OCI-LY7 (cell line): ENCODE results near the gene SOX2. TPM values are rescaled to one million over a fixed set of nuclear protein-coding genes. Genes with fewer than 3 reads are reported as not detected.

Experiments used
- BruUV-seq: library from RNA; stranded (reverse); fragments of 400-500 nt; replicated peaks from 2 replicates; lab custom pipeline; 2021; lab: Mats Ljungman, UMichigan
- CTCF ChIA-PET: fragments of 300-600 bp; sonication (Branson Sonifier 250); formaldehyde crosslinking; loops from one replicate; lab custom pipeline; 2022; ENCODE audit warnings: antibody characterized with exemption; ENCODE audit not compliant: unreplicated experiment; lab: Charles Lee
- POLR2A ChIA-PET: fragments of 300-600 bp; sonication (Branson Sonifier 250); formaldehyde crosslinking; loops from one replicate; lab custom pipeline; 2022; ENCODE audit warnings: antibody characterized with exemption; lab: Charles Lee
- DNase-seq: peaks from one replicate; pipeline ENCODE4 v3.0.0-alpha.2; 2015; ENCODE audit warnings: low spot score
- H2AFZ ChIP-seq: fragments of 200-600 bp; sonication (generic), shearing (Covaris generic); 2 replicates; pipeline ENCODE4 v1.6.1; 2014; ENCODE audit warnings: mild to moderate bottlenecking, antibody characterized with exemption, low read length, moderate library complexity
- H3K27ac ChIP-seq: fragments of 200-600 bp; sonication (generic); 2 replicates; pipeline ENCODE4 v1.5.1; 2014; ENCODE audit warnings: mixed run types, low read depth, mild to moderate bottlenecking, moderate library complexity, low read length, inconsistent platforms; ENCODE audit not compliant: poor library complexity, severe bottlenecking
- H3K36me3 ChIP-seq: fragments of 200-600 bp; sonication (generic); 2 replicates; pipeline ENCODE4 v1.6.1; 2014; ENCODE audit warnings: mild to moderate bottlenecking, antibody characterized with exemption, low read length, moderate library complexity, mixed read lengths; ENCODE audit not compliant: insufficient read depth
- H3K4me1 ChIP-seq: fragments of 200-600 bp; sonication (generic); 2 replicates; pipeline ENCODE4 v1.5.1; 2014; ENCODE audit warnings: mild to moderate bottlenecking, low read length; ENCODE audit not compliant: insufficient read depth, poor library complexity, severe bottlenecking
- H3K4me2 ChIP-seq: fragments of 200-600 bp; sonication (generic); 2 replicates; pipeline ENCODE4 v1.6.1; 2014; ENCODE audit warnings: mild to moderate bottlenecking, low read length
- H3K4me3 ChIP-seq: fragments of 200-600 bp; sonication (generic); 2 replicates; pipeline ENCODE4 v1.5.1; 2014; ENCODE audit warnings: mild to moderate bottlenecking, low read depth, low read length; ENCODE audit not compliant: poor library complexity, severe bottlenecking
- H3K79me2 ChIP-seq: fragments of 200-600 bp; sonication (generic); 2 replicates; pipeline ENCODE4 v1.6.1; 2016; ENCODE audit warnings: low read depth, mild to moderate bottlenecking, low read length, moderate library complexity, mixed read lengths; ENCODE audit not compliant: insufficient read depth
- H3K9me2 ChIP-seq: fragments of 200-600 bp; sonication (generic); 2 replicates; pipeline ENCODE4 v1.6.1; 2016; ENCODE audit warnings: mild to moderate bottlenecking, low read length, mixed read lengths; ENCODE audit not compliant: insufficient read depth
- H3K9me3 ChIP-seq: fragments of 200-600 bp; sonication (generic); 2 replicates; pipeline ENCODE4 v1.6.1; 2014; ENCODE audit warnings: mild to moderate bottlenecking, mixed run types, low read length, mixed read lengths
- H4K20me1 ChIP-seq: fragments of 200-600 bp; sonication (generic); 2 replicates; pipeline ENCODE4 v1.6.1; 2014; ENCODE audit warnings: mild to moderate bottlenecking, antibody characterized with exemption, low read length, moderate library complexity, mixed read lengths; ENCODE audit not compliant: insufficient read depth
- EZH2phosphoT487 ChIP-seq: fragments of 200-600 bp; sonication (generic); IDR thresholded peaks from 2 replicates; pipeline ENCODE4 v1.6.1; 2018; ENCODE audit warnings: low read depth, borderline replicate concordance, mild to moderate bottlenecking, mixed run types, antibody characterized with exemption, low read length, moderate library complexity, mixed read lengths
- intact Hi-C: fragments of 100-400 bp; cut with micrococcal nuclease; formaldehyde crosslinking; loops from one replicate; pipeline ENCODE4 v1.10.0; 2022; ENCODE audit not compliant: unreplicated experiment
- total RNA-seq, 2 experiments: library from RNA; depleted of rRNA in 1 of 2; stranded (reverse); fragments of >200 nt in 1 of 2; shearing (Covaris generic) in 1 of 2; gene quantifications; 2 replicates each; pipeline ENCODE4 v1.2.3, GENCODE V29; 2014 to 2022
- TF ChIP-seq, protein P1 (sequence below): fragments of 200-600 bp; sonication (generic); conservative IDR thresholded peaks from 2 replicates; pipeline ENCODE4 v1.5.1; 2014; ENCODE audit warnings: mild to moderate bottlenecking, antibody characterized with exemption, low read length, moderate library complexity, mixed read lengths

The SOX2 gene
- total RNA-seq, 2 experiments from 2014 or later: 11.3 to 33.5 TPM

DNA sequence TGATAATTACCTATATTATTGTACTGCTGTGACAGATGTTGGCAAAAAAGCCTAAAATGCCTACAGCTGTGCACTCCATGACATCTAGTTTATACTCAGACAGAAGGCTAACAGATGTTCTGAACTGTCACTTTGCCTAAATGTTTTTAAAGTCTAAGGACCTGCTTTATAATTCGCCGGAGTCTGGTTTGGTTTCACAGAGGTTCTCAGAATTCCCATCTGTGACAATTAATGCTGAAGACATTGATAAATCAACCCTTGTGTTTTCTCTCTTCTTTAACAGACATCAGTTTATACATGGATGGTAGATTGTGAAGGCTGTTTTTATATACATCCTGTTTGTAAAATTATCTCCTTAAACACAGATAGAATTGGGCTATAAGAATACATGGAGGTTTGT lies 19.8 kb upstream of the SOX2 start:
- intact Hi-C loops: no loop called here
- POLR2A ChIA-PET: no interaction called here
- no TSS peak for BruUV-seq

DNA sequence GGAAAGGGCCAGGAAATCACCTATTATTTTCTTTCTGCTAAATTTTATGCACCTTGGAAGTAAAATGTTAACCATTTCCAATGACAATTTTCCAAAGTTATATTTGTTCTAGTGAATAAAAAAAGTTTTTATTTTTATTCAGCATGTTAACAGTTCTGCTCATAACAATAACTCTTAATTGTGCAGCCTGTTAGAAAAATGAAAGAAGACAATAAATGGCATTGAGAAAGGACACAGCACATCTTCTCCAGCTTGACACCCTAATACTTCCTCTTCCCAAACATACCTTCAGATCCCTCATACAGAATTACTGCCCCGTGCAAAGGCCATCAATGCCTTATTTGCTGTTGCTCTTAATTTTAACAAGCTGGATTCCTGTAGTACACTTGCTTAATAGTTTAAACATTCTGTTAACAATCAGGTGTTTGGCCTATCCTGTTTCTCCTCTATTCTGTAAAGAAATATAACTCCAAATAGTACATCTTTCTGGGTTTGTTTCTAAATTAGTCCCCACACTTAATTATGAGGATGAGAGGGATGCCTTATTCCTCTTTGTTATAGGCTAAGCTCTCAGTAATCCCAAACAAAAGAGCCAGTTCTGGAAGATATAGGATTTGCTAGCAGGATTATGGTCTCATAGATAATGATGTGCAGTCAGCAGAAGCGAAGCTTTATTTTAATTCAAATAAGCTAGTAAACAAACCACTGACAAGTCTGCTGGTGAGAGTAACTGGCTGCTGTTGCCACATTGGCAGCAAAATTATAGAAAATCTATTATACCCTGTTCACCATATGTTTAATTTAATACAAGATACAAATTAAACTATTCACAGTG lies 19.2 kb upstream of the SOX2 start:
- no TSS peak for BruUV-seq
- CTCF ChIA-PET: no interaction called here
- POLR2A ChIA-PET: no interaction called here
- Histone ChIP-seq H3K9me2 (no peaks in the 10 kb centered on the region), H3K79me2 (no peaks in the 10 kb centered on the region), H3K4me3 (no peak overlapping the region), H4K20me1 (no peaks in the 10 kb centered on the region), H3K4me2 (no peak overlapping the region), H2AFZ (no peak overlapping the region), H3K36me3 (no peaks in the 10 kb centered on the region), H3K4me1 (no peaks in the 10 kb centered on the region), H3K27ac (no peak overlapping the region), H3K9me3 (no peaks in the 10 kb centered on the region)
- intact Hi-C loops: no loop called here
- no peak for DNase-seq
- TF ChIP-seq, protein P1, sequence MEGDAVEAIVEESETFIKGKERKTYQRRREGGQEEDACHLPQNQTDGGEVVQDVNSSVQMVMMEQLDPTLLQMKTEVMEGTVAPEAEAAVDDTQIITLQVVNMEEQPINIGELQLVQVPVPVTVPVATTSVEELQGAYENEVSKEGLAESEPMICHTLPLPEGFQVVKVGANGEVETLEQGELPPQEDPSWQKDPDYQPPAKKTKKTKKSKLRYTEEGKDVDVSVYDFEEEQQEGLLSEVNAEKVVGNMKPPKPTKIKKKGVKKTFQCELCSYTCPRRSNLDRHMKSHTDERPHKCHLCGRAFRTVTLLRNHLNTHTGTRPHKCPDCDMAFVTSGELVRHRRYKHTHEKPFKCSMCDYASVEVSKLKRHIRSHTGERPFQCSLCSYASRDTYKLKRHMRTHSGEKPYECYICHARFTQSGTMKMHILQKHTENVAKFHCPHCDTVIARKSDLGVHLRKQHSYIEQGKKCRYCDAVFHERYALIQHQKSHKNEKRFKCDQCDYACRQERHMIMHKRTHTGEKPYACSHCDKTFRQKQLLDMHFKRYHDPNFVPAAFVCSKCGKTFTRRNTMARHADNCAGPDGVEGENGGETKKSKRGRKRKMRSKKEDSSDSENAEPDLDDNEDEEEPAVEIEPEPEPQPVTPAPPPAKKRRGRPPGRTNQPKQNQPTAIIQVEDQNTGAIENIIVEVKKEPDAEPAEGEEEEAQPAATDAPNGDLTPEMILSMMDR: no peak
- TF ChIP-seq EZH2phosphoT487: no peak

More for the DNA sequence above, 19.8 kb upstream of the SOX2 start:
- CTCF ChIA-PET: no interaction called here
- TF ChIP-seq, protein P1: no peak
- TF ChIP-seq EZH2phosphoT487: no peak
- no peak overlapping the region for H2AFZ ChIP-seq
- no peak overlapping the region for H3K4me3 ChIP-seq
- no peaks in the 10 kb centered on the region for H3K9me2 ChIP-seq
- H3K27ac ChIP-seq: no peak overlapping the region
- no peaks in the 10 kb centered on the region for H3K79me2 ChIP-seq
- H3K9me3 ChIP-seq: no peaks in the 10 kb centered on the region
- no peak overlapping the region for H3K4me2 ChIP-seq
- no peaks in the 10 kb centered on the region for H3K4me1 ChIP-seq
- H4K20me1 ChIP-seq: no peaks in the 10 kb centered on the region
- no peak for DNase-seq
- no peaks in the 10 kb centered on the region for H3K36me3 ChIP-seq

DNA sequence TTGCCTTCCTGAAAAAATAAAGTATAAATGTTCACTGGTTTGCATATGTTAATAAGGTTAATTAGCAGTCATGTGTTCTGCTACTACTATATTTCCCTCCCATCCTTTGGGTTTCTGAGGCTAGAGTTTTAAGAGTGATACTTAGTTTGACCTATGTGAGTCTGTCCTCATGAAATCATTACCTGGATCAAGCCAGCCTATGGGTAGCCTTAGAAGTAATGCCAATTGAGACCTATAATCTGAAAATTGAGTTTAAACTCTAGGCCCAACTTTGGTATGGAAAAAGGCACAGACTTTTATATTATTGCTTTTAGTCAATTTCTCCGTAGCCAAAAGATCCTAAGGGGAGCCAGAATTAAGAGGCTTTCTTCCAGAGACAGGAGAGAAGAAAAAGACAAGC lies 18.4 kb upstream of the SOX2 start:
- Histone ChIP-seq H3K36me3 (no peaks in the 10 kb centered on the region), H2AFZ (no peak overlapping the region), H4K20me1 (no peaks in the 10 kb centered on the region), H3K79me2 (no peaks in the 10 kb centered on the region), H3K9me3 (no peaks in the 10 kb centered on the region), H3K4me2 (no peak overlapping the region), H3K4me3 (no peak overlapping the region), H3K9me2 (no peaks in the 10 kb centered on the region), H3K4me1 (peaks cover under 1% of the 10 kb centered on the region), H3K27ac (no peak overlapping the region)
- ChIA-PET POLR2A (no interaction called here), CTCF (no interaction called here)
- intact Hi-C loops: no loop called here
- no TSS peak for BruUV-seq
- DNase-seq: no peak
- TF ChIP-seq, protein P1: no peak
- TF ChIP-seq EZH2phosphoT487: no peak
